GM23248 (cell line): ENCODE data around the gene TIMM10. TPM values are rescaled to one million over a fixed set of nuclear protein-coding genes. Genes with fewer than 3 reads are reported as not detected.

Experiments used
- DNase-seq: peaks from one replicate; pipeline ENCODE4 v3.0.0-alpha.2; 2015
- H2AFZ ChIP-seq: fragments of 200-600 bp; sonication (generic); 2 replicates; pipeline ENCODE4 v1.6.1; 2016; ENCODE audit warnings: antibody characterized with exemption
- H3F3A ChIP-seq: fragments of 200-600 bp; sonication (generic); 2 replicates; pipeline ENCODE4 v1.6.1; 2016; ENCODE audit warnings: mild to moderate bottlenecking, antibody characterized with exemption, mixed run types; ENCODE audit not compliant: insufficient read depth
- H3K27ac ChIP-seq: fragments of 200-600 bp; sonication (generic); 2 replicates; pipeline ENCODE4 v1.5.1; 2016; ENCODE audit warnings: mild to moderate bottlenecking
- H3K27me3 ChIP-seq: fragments of 200-600 bp; sonication (generic); replicated peaks from 2 replicates; pipeline ENCODE4 v1.6.1; 2016; ENCODE audit warnings: mild to moderate bottlenecking; ENCODE audit not compliant: insufficient read depth
- H3K36me3 ChIP-seq: fragments of 200-600 bp; sonication (generic); 2 replicates; pipeline ENCODE4 v1.6.1; 2016; ENCODE audit warnings: low read depth, mild to moderate bottlenecking
- H3K4me1 ChIP-seq: fragments of 200-600 bp; sonication (generic); 2 replicates; pipeline ENCODE4 v1.6.1; 2016; ENCODE audit warnings: mild to moderate bottlenecking; ENCODE audit not compliant: insufficient read depth
- H3K4me2 ChIP-seq: fragments of 200-600 bp; sonication (generic); one replicate; pipeline ENCODE4 v1.6.1; 2016; ENCODE audit warnings: mild to moderate bottlenecking; ENCODE audit not compliant: unreplicated experiment
- H3K4me3 ChIP-seq: fragments of 200-600 bp; sonication (generic); 2 replicates; pipeline ENCODE4 v1.5.1; 2016; ENCODE audit warnings: mild to moderate bottlenecking
- H3K79me2 ChIP-seq: fragments of 200-600 bp; sonication (generic); 2 replicates; pipeline ENCODE4 v1.6.1; 2016; ENCODE audit warnings: mild to moderate bottlenecking; ENCODE audit not compliant: insufficient read depth
- H3K9ac ChIP-seq: fragments of 200-600 bp; sonication (generic); 2 replicates; pipeline ENCODE4 v1.6.1; 2016; ENCODE audit warnings: mild to moderate bottlenecking
- H3K9me2 ChIP-seq: fragments of 200-600 bp; sonication (generic); 2 replicates; pipeline ENCODE4 v1.6.1; 2016; ENCODE audit warnings: mixed run types, mild to moderate bottlenecking, moderate library complexity; ENCODE audit not compliant: insufficient read depth
- H3K9me3 ChIP-seq: fragments of 200-600 bp; sonication (generic); one replicate; pipeline ENCODE4 v1.6.1; 2017; ENCODE audit warnings: low read depth
- H4K20me1 ChIP-seq: fragments of 200-600 bp; sonication (generic); 2 replicates; pipeline ENCODE4 v1.6.0; 2016; ENCODE audit not compliant: insufficient read depth
- EZH2 ChIP-seq: fragments of 200-600 bp; sonication (generic); IDR thresholded peaks from 2 replicates; pipeline ENCODE4 v1.6.1; 2018; ENCODE audit warnings: antibody characterized with exemption, mild to moderate bottlenecking; ENCODE audit not compliant: insufficient read depth, poor library complexity, severe bottlenecking
- EZH2phosphoT487 ChIP-seq: fragments of 200-600 bp; sonication (generic); IDR thresholded peaks from 2 replicates; pipeline ENCODE4 v1.6.1; 2018; ENCODE audit warnings: antibody characterized with exemption, moderate library complexity, mild to moderate bottlenecking, low read depth; ENCODE audit not compliant: insufficient read depth
- WGBS, 2 experiments: methylation state at CpG; one replicate each; pipeline ENCODE4 v1.1.6; 2015 to 2017; ENCODE audit warnings: low lambda C conversion rate in 2 of 2, low coverage in 1 of 2; ENCODE audit errors: missing lambda C conversion rate in 2 of 2; 5-methylcytosine and 5-hydroxymethylcytosine counted together
- in situ Hi-C: fragments of 300-500 bp; cut with MboI; formaldehyde crosslinking; loops from 2 replicates; pipeline ENCODE4 v1.15.0; 2020
- polyA plus RNA-seq: library from polyadenylated mRNA; unstranded; fragments of >200 nt; fragmentation: Nextera tagmentation; extraction: Ambion mirVana; gene quantifications from 2 replicates; pipeline ENCODE4 v1.2.1, GENCODE V29; 2016
- total RNA-seq: library from RNA; depleted of rRNA; stranded (reverse); fragments of >200 nt; shearing (Covaris generic); gene quantifications from 2 replicates; pipeline ENCODE4 v1.2.3, GENCODE V29; 2014; rRNA removed

The TIMM10 gene, protein sequence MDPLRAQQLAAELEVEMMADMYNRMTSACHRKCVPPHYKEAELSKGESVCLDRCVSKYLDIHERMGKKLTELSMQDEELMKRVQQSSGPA
- total RNA-seq (29.0 and 48.3 TPM in 2 replicates), polyA plus RNA-seq (73.4 and 78.3 TPM in 2 replicates)

DNA sequence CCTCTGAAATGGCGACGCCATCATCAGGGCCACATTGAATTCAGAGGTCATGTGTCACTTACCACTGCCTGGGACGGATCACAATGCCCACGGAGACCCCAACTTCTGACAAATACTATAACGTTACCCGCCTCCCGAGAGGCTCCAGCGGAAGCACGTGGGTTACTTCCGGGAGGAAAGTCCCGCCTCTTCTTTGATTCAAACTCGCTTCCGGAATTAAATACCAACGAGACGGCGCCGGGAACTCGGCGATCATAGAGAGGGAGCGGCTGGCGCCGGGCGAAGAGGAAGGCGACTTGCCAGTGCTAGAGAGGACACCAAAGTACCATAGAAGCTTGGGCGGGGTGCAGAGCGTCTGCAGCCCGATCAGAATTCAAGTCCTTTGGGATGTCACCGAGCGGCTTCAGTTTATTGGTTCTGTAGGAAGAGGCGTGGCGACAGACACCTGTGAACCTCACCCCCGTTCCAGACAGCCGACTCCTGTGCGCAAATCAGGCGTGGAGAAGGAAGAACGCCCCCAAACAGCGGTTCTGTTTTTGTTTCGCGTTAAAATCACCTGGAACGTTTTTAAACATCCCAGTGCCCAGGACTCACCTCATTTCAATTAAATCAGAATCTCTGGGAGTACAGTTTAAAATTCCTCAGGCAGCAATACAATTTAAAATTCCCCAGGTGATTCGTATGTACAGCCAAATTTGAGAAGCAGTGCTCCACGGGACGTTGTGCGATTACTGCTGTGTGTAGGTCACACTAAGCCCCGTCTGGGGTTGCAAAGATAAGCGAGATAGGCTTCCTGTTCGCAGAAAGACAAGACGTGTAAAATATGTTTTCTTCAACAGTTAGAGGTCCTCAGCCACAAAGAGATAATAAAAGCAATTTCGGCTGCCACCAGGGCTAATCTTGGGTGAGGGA, at the start of gene TIMM10:
TSS of gene TIMM10 (minus strand) at position 159 of the 912 bp plus-strand sequence. CDS start 565 bp downstream, outside the sequence.
- TF ChIP-seq EZH2phosphoT487, result no peak
- TF ChIP-seq EZH2, result no peak
- no peaks in the 10 kb centered on the region for H4K20me1 ChIP-seq
- peak within 1 kb of the TSS; percentile 97 for H2AFZ ChIP-seq
- WGBS, 2 experiments, result 1% methylated on average over 49 of the region's 49 CpGs
- peak within 1 kb of the TSS; percentile 81 for H3K9ac ChIP-seq
- H3K4me3 ChIP-seq, result peak within 1 kb of the TSS; percentile 90
- in situ Hi-C loops, result no loop called here
- H3K9me3 ChIP-seq, result no peaks in the 10 kb centered on the region
- peaks cover under 1% of the 10 kb centered on the region; the same call in 1 of the 2 replicates for H3K27me3 ChIP-seq
- H3K4me2 ChIP-seq, result peak within 1 kb of the TSS; percentile 85
- 0 out of 2 replicates have a peak, but pooled peaks cover 5% of the 10 kb centered on the region for H3K4me1 ChIP-seq
- peak within 1 kb of the TSS; percentile 19; the same call in 1 of the 2 replicates for H3K27ac ChIP-seq
- H3K79me2 ChIP-seq, result peaks cover 21% of the 10 kb centered on the region
- H3K9me2 ChIP-seq, result no peaks in the 10 kb centered on the region
- H3K36me3 ChIP-seq, result no peaks in the 10 kb centered on the region
- no peaks in the 10 kb centered on the region for H3F3A ChIP-seq
- DNase-seq, result peak; percentile 98

DNA sequence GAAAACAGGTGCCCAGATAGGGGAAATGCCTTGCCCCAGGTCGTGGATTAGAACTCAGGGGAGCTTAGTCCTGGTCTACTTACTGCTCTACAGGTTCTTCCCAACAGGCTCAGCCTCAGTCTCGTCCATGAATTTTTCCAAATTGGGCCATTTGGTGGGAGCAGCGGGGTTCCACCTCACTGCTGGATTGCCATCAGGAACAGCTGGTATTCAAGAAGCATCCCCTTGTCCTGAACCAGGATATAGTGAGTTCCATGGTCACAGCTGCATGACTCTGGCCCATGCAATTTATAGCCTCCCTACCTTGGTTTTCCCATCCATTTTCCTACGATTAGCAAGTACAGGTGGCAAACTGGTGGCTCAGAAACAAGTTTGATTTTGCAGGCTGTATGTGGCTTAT, 43.5 kb upstream of the TIMM10 start:
- no peak overlapping the region for H3K4me2 ChIP-seq
- no peaks in the 10 kb centered on the region for H3K9me3 ChIP-seq
- 0 out of 2 replicates have a peak, but pooled peaks cover 2% of the 10 kb centered on the region for H3F3A ChIP-seq
- no peak overlapping the region for H3K4me3 ChIP-seq
- TF ChIP-seq EZH2phosphoT487 (no peak), EZH2 (no peak)
- H3K27me3 ChIP-seq, result no peaks in the 10 kb centered on the region
- H2AFZ ChIP-seq, result no peak overlapping the region
- H3K27ac ChIP-seq, result no peak overlapping the region
- WGBS, 2 experiments, result 45 to 52% methylated on average over 4 of the region's 4 CpGs
- no peaks in the 10 kb centered on the region for H4K20me1 ChIP-seq
- no peak overlapping the region for H3K9ac ChIP-seq
- no peaks in the 10 kb centered on the region for H3K79me2 ChIP-seq
- peaks cover 6% of the 10 kb centered on the region for H3K4me1 ChIP-seq
- no peak for DNase-seq
- no peaks in the 10 kb centered on the region for H3K36me3 ChIP-seq
- in situ Hi-C loops, result no loop called here
- H3K9me2 ChIP-seq, result no peaks in the 10 kb centered on the region

DNA sequence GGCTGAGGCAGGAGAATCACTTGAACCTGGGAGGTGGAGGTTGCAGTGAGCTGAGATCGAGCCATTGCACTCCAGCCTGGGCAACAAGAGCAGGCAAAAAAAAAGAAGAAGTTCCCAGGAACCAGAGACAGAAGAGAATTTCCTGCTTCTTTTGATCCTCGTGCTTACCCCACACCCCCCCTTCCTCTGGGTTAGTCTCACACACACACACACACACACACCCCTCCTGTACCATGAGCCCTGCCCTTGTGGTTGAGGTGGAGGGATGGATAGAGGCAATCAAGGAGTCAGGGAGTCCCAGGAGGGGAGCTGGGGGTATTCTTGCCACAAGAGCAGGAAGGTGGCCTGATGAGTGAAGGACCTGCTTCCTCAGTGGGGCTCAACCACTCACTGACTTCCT, 41.1 kb upstream of the TIMM10 start:
- Histone ChIP-seq H4K20me1 (no peaks in the 10 kb centered on the region), H3K4me2 (no peak overlapping the region), H3K9me2 (no peaks in the 10 kb centered on the region), H3K9ac (no peak overlapping the region), H3K4me3 (no peak overlapping the region), H3F3A (0 out of 2 replicates have a peak, but pooled peaks cover 3% of the 10 kb centered on the region), H3K9me3 (no peaks in the 10 kb centered on the region), H3K4me1 (peaks cover 15% of the 10 kb centered on the region), H3K27me3 (no peaks in the 10 kb centered on the region), H3K79me2 (peaks cover 6% of the 10 kb centered on the region), H2AFZ (no peak overlapping the region), H3K27ac (no peak overlapping the region), H3K36me3 (no peaks in the 10 kb centered on the region)
- DNase-seq, result no peak
- TF ChIP-seq EZH2 (no peak), EZH2phosphoT487 (no peak)
- WGBS, 2 experiments, result 63 to 72% methylated on average over 2 of the region's 2 CpGs
- in situ Hi-C loops, result no loop called here

DNA sequence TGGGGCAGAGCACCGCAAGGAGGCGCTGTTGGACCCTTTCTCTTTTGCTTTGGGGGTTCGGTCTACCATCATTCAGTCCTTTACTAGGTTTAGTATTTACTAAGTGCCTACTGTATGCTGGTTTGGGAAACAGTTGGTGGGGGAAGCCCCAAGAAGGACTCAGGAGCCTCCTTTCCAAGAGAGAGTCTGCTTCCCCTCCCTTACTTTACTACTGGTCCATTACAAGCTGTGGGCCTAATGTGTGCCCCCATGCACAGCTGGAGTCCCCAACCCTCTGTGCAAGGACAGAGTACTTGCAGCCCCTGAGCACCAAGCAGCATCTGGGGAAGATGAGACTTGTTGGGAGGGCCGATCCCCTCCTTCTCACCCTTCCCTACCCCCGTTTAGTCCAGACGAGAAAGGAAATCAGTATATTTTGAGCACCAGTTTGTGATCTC, 37.8 kb upstream of the TIMM10 start:
- Histone ChIP-seq H3K36me3 (no peaks in the 10 kb centered on the region), H3K4me3 (peak overlapping the region; percentile 99), H4K20me1 (no peaks in the 10 kb centered on the region), H3K4me1 (peaks cover 24% of the 10 kb centered on the region), H3F3A (0 out of 2 replicates have a peak, but pooled peaks cover 10% of the 10 kb centered on the region), H3K27me3 (no peaks in the 10 kb centered on the region), H3K27ac (peak overlapping the region; percentile 91), H3K79me2 (peaks cover 35% of the 10 kb centered on the region), H3K9me3 (no peaks in the 10 kb centered on the region), H3K9me2 (no peaks in the 10 kb centered on the region), H2AFZ (peak overlapping the region; percentile 92), H3K9ac (peak overlapping the region; percentile 86), H3K4me2 (peak overlapping the region; percentile 75)
- in situ Hi-C loops, result loop anchor here (5.0 kb wide), 1 partner anchor 74 kb away; no protein-coding TSS in a partner anchor
- 34 to 35% methylated on average over 6 of the region's 6 CpGs for WGBS, 2 experiments
- TF ChIP-seq EZH2, result no peak
- no peak for TF ChIP-seq EZH2phosphoT487
- DNase-seq, result no peak
